WTC11 (cell line): ENCODE results near the gene RNF121. TPM values are rescaled to one million over a fixed set of nuclear protein-coding genes. Genes with fewer than 3 reads are reported as not detected.

Experiments
- ATAC-seq: fragments of 200-7000 bp; cut with Tn5 transposase; 2 replicates; pipeline ENCODE4 v1.10.0; 2021; ENCODE audit warnings: mild to moderate bottlenecking, moderate library complexity
- CTCF ChIA-PET: fragments of 300-600 bp; sonication (Branson Sonifier 250); formaldehyde crosslinking; loops from one replicate; lab custom pipeline; 2021; ENCODE audit warnings: antibody characterized with exemption; lab: Charles Lee
- POLR2A ChIA-PET: fragments of 350-600 bp; sonication (Branson Sonifier 250); formaldehyde crosslinking; loops from one replicate; lab custom pipeline; 2021; ENCODE audit warnings: antibody characterized with exemption; lab: Charles Lee
- DNase-seq: peaks from one replicate; pipeline ENCODE4 v3.0.0; 2021; ENCODE audit warnings: low spot score
- H3K27ac Mint-ChIP-seq: 2 replicates; pipeline ENCODE4 v1.8.0; 2021; ENCODE audit warnings: mixed read lengths
- H3K27me3 Mint-ChIP-seq: 2 replicates; pipeline ENCODE4 v1.8.0; 2021; ENCODE audit warnings: low read depth, mild to moderate bottlenecking, moderate library complexity, mixed read lengths
- H3K36me3 Mint-ChIP-seq: 2 replicates; pipeline ENCODE4 v1.8.0; 2021; ENCODE audit warnings: mixed read lengths
- H3K4me1 Mint-ChIP-seq: 2 replicates; pipeline ENCODE4 v1.8.0; 2022; ENCODE audit warnings: mixed read lengths
- H3K4me3 Mint-ChIP-seq: 2 replicates; pipeline ENCODE4 v1.8.0; 2021; ENCODE audit warnings: mild to moderate bottlenecking, moderate library complexity, mixed read lengths
- H3K9me3 Mint-ChIP-seq: 2 replicates; pipeline ENCODE4 v1.8.0; 2021; ENCODE audit warnings: mixed read lengths
- ATF1 ChIP-seq: sonication (generic); formaldehyde crosslinking; IDR thresholded peaks from 2 replicates; pipeline ENCODE4 v1.8.1; 2023; ENCODE audit warnings: mild to moderate bottlenecking, moderate library complexity, missing genetic modification reagents
- CREB1 ChIP-seq: sonication (generic); formaldehyde crosslinking; IDR thresholded peaks from 2 replicates; pipeline ENCODE4 v1.8.0; 2023; ENCODE audit warnings: mild to moderate bottlenecking, missing genetic modification reagents
- CREM ChIP-seq: sonication (generic); formaldehyde crosslinking; IDR thresholded peaks from 2 replicates; pipeline ENCODE4 v1.8.1; 2022; ENCODE audit warnings: mild to moderate bottlenecking, missing genetic modification reagents, moderate library complexity
- ELF4 ChIP-seq: sonication (generic); formaldehyde crosslinking; IDR thresholded peaks from 2 replicates; pipeline ENCODE4 v1.8.1; 2022; ENCODE audit warnings: low read depth, mild to moderate bottlenecking, moderate library complexity, missing genetic modification reagents
- ERG ChIP-seq: fragments of 250-450 bp; sonication (Bioruptor Pico); IDR thresholded peaks from 2 replicates; pipeline ENCODE4 v1.8.0; 2021; ENCODE audit warnings: mild to moderate bottlenecking
- FOXJ3 ChIP-seq: sonication (generic); formaldehyde crosslinking; IDR thresholded peaks from 2 replicates; pipeline ENCODE4 v1.9.0; 2021; ENCODE audit warnings: missing genetic modification reagents, mild to moderate bottlenecking, borderline replicate concordance
- FOXP1 ChIP-seq: sonication (generic); formaldehyde crosslinking; IDR thresholded peaks from 2 replicates; pipeline ENCODE4 v1.8.0; 2022; ENCODE audit warnings: missing genetic modification reagents, mild to moderate bottlenecking, moderate library complexity, borderline replicate concordance
- GRHL2 ChIP-seq: fragments of 250-450 bp; sonication (Bioruptor Pico); IDR thresholded peaks from 2 replicates; pipeline ENCODE4 v1.8.0; 2022; ENCODE audit warnings: mild to moderate bottlenecking, moderate library complexity; ENCODE audit not compliant: insufficient replicate concordance, severe bottlenecking
- IRF1 ChIP-seq: sonication (generic); formaldehyde crosslinking; IDR thresholded peaks from 2 replicates; pipeline ENCODE4 v1.8.0; 2023; ENCODE audit warnings: missing genetic modification reagents
- MAX ChIP-seq: sonication (generic); formaldehyde crosslinking; IDR thresholded peaks from 2 replicates; pipeline ENCODE4 v1.8.0; 2022; ENCODE audit warnings: mild to moderate bottlenecking, missing genetic modification reagents
- NFE2L1 ChIP-seq: sonication (generic); formaldehyde crosslinking; IDR thresholded peaks from 2 replicates; pipeline ENCODE4 v1.8.1; 2023; ENCODE audit warnings: missing genetic modification reagents
- NR2C2 ChIP-seq: sonication (generic); formaldehyde crosslinking; IDR thresholded peaks from 2 replicates; pipeline ENCODE4 v1.8.0; 2022; ENCODE audit warnings: mild to moderate bottlenecking, missing genetic modification reagents
- NR3C1 ChIP-seq: sonication (generic); formaldehyde crosslinking; conservative IDR thresholded peaks from 2 replicates; pipeline ENCODE4 v1.8.1; 2023; ENCODE audit warnings: low read depth, mild to moderate bottlenecking, missing genetic modification reagents
- OVOL2 ChIP-seq: fragments of 250-450 bp; sonication (Bioruptor Pico); IDR thresholded peaks from 2 replicates; pipeline ENCODE4 v1.9.0; 2021; ENCODE audit warnings: mild to moderate bottlenecking, borderline replicate concordance
- PRDM15 ChIP-seq: sonication (generic); formaldehyde crosslinking; IDR thresholded peaks from 2 replicates; pipeline ENCODE4 v1.8.0; 2022; ENCODE audit warnings: missing genetic modification reagents
- PRRX2 ChIP-seq: fragments of 250-450 bp; sonication (Bioruptor Pico); IDR thresholded peaks from 2 replicates; pipeline ENCODE4 v1.8.0; 2021; ENCODE audit warnings: mild to moderate bottlenecking
- STAT6 ChIP-seq: sonication (generic); formaldehyde crosslinking; conservative IDR thresholded peaks from 2 replicates; pipeline ENCODE4 v1.8.1; 2023; ENCODE audit warnings: mild to moderate bottlenecking, low read depth, missing genetic modification reagents, moderate library complexity
- ZBTB21 ChIP-seq: sonication (generic); formaldehyde crosslinking; IDR thresholded peaks from 2 replicates; pipeline ENCODE4 v1.8.1; 2023; ENCODE audit warnings: mild to moderate bottlenecking, missing genetic modification reagents, borderline replicate concordance
- ZBTB43 ChIP-seq: sonication (generic); formaldehyde crosslinking; IDR thresholded peaks from 2 replicates; pipeline ENCODE4 v1.8.1; 2023; ENCODE audit warnings: mild to moderate bottlenecking, missing genetic modification reagents
- ZNF219 ChIP-seq: sonication (generic); formaldehyde crosslinking; IDR thresholded peaks from 2 replicates; pipeline ENCODE4 v1.8.0; 2023; ENCODE audit warnings: missing genetic modification reagents, mild to moderate bottlenecking, borderline replicate concordance
- ZNF416 ChIP-seq: fragments of 250-450 bp; sonication (Bioruptor Pico); IDR thresholded peaks from 2 replicates; pipeline ENCODE4 v1.9.0; 2021; ENCODE audit warnings: mild to moderate bottlenecking, inconsistent platforms
- ZNF512 ChIP-seq: sonication (generic); formaldehyde crosslinking; IDR thresholded peaks from 2 replicates; pipeline ENCODE4 v1.8.1; 2022; ENCODE audit warnings: missing genetic modification reagents, borderline replicate concordance
- total RNA-seq: library from RNA; stranded (reverse); gene quantifications from 3 replicates; pipeline ENCODE4 v1.2.3, GENCODE V29; 2021

The RNF121 gene
- total RNA-seq, 1 experiment from 2014 or later = 40.2 TPM

GRCh38 chr11:72009156-72009555, 80.3 kb downstream of the RNF121 start:
- ATAC-seq (no peak), DNase-seq (no peak)
- Mint-ChIP-seq H3K27ac (no peak overlapping the region), H3K4me3 (no peak overlapping the region), H3K9me3 (no peaks in the 10 kb centered on the region), H3K4me1 (no peaks in the 10 kb centered on the region), H3K27me3 (no peaks in the 10 kb centered on the region), H3K36me3 (peaks cover 58% of the 10 kb centered on the region)
- ChIA-PET POLR2A (no interaction called here), CTCF (interaction anchor here (0.6 to 1.6 kb wide), 5 partner anchors 31 to 473 kb away, joined by 3 to 6 read pairs (median 5); no protein-coding TSS in a partner anchor)
- TF ChIP-seq ZNF219 (no peak), IRF1 (CRISPR knock-in tag) (no peak), ERG (CRISPR knock-in tag) (no peak), ATF1 (CRISPR knock-in tag) (no peak), NFE2L1 (no peak)

- no peak overlapping the region for H3K4me3 Mint-ChIP-seq
- no peak for DNase-seq
- ChIA-PET CTCF (interaction anchor here (1.1 kb wide), 1 partner anchor 14 kb away, joined by 3 read pairs; no protein-coding TSS in a partner anchor), POLR2A (interaction anchor here (0.6 kb wide), 1 partner anchor 30 kb away, joined by 3 read pairs; no protein-coding TSS in a partner anchor)
- H3K4me1 Mint-ChIP-seq = no peaks in the 10 kb centered on the region
- no peak for ATAC-seq
- H3K9me3 Mint-ChIP-seq = no peaks in the 10 kb centered on the region
- H3K36me3 Mint-ChIP-seq = peaks cover 60% of the 10 kb centered on the region
- TF ChIP-seq ZNF416 (CRISPR knock-in tag) = no peak
- no peak for TF ChIP-seq ZBTB21
- TF ChIP-seq FOXJ3 = no peak
- TF ChIP-seq GRHL2 (CRISPR knock-in tag) = no peak
- TF ChIP-seq OVOL2 (CRISPR knock-in tag) = no peak
- no peak for TF ChIP-seq PRDM15
- TF ChIP-seq STAT6 = no peak
- no peak for TF ChIP-seq NR3C1
- no peak for TF ChIP-seq FOXP1 (CRISPR knock-in tag)
- no peak for TF ChIP-seq MAX
- TF ChIP-seq PRRX2 (CRISPR knock-in tag) = no peak
- TF ChIP-seq ZNF512 (CRISPR knock-in tag) = no peak
- no peak for TF ChIP-seq CREM (CRISPR knock-in tag)
- TF ChIP-seq ELF4 (CRISPR knock-in tag) = no peak
- TF ChIP-seq NR2C2 (CRISPR knock-in tag) = no peak
- TF ChIP-seq ZBTB43 = no peak
- no peak for TF ChIP-seq CREB1 (CRISPR knock-in tag)
- H3K27me3 Mint-ChIP-seq = no peaks in the 10 kb centered on the region
- H3K27ac Mint-ChIP-seq = no peak overlapping the region
Observed at GRCh38 chr11:72010529-72011233, 81.8 kb downstream of the RNF121 start.
